K562 (cell line): ENCODE results near the gene LGR6. TPM values are rescaled to one million over a fixed set of nuclear protein-coding genes. Genes with fewer than 3 reads are reported as not detected.
A peak's percentile ranks its signal among the peaks of the same experiment; 100 is the strongest.

ENCODE experiments used
- ATF7 ChIP-seq: fragments of 450-650 bp; IDR thresholded peaks from 2 replicates; pipeline ENCODE4 v1.7.1; 2014; ENCODE audit warnings: mild to moderate bottlenecking, moderate library complexity
- BDP1 ChIP-seq: IDR thresholded peaks from 3 replicates; pipeline ENCODE4 v1.6.1; 2011; ENCODE audit not compliant: insufficient read length, insufficient read depth
- CREB1 ChIP-seq, 2 experiments: sonication (generic) in 1 of 2; formaldehyde crosslinking in 1 of 2; IDR thresholded peaks; 2 replicates each; pipeline versions ENCODE4 v1.6.1 to v1.8.0; 2012 to 2022; ENCODE audit warnings: inconsistent platforms in 1 of 2, mild to moderate bottlenecking in 1 of 2, missing genetic modification reagents in 1 of 2, moderate library complexity in 1 of 2
- CREBBP ChIP-seq: IDR thresholded peaks from one replicate; pipeline ENCODE4 v1.6.1; 2012; ENCODE audit warnings: low read depth, mild to moderate bottlenecking, control low read depth, inconsistent platforms, low read length
- EHMT2 ChIP-seq: fragments of 450-650 bp; IDR thresholded peaks from 2 replicates; pipeline ENCODE4 v1.6.1; 2018; ENCODE audit warnings: antibody characterized with exemption
- ETV6 ChIP-seq, 3 experiments: fragments of 150-350 bp in 1 of 3; sonication (generic) in 1 of 3; formaldehyde crosslinking in 1 of 3; IDR thresholded peaks; 2 replicates each; pipeline versions ENCODE4 v1.6.1 to v1.8.0; 2014 to 2022; ENCODE audit warnings: borderline replicate concordance in 2 of 3, low read depth in 2 of 3, antibody characterized with exemption in 1 of 3, low read length in 1 of 3, mild to moderate bottlenecking in 1 of 3, missing genetic modification reagents in 1 of 3
- KLF10 ChIP-seq: fragments of 250-450 bp; sonication (Bioruptor Pico); IDR thresholded peaks from 2 replicates; pipeline ENCODE4 v1.6.1; 2021; ENCODE audit warnings: matching md5 sums
- MIER1 ChIP-seq: fragments of 450-650 bp; IDR thresholded peaks from 2 replicates; pipeline ENCODE4 v1.6.1; 2016; ENCODE audit warnings: antibody characterized with exemption, mild to moderate bottlenecking, low read depth
- SUPT5H ChIP-seq: fragments of 450-650 bp; IDR thresholded peaks from 2 replicates; pipeline ENCODE4 v1.6.1; 2016
- TCF3 ChIP-seq: sonication (generic); formaldehyde crosslinking; IDR thresholded peaks from 2 replicates; pipeline ENCODE4 v1.4.0; 2020; ENCODE audit warnings: mild to moderate bottlenecking, missing genetic modification reagents
- ZNF232 ChIP-seq: sonication (generic); formaldehyde crosslinking; IDR thresholded peaks from 2 replicates; pipeline ENCODE4 v1.8.0; 2022; ENCODE audit warnings: mild to moderate bottlenecking, missing genetic modification reagents
- ZNF24 ChIP-seq: fragments of 450-650 bp; IDR thresholded peaks from 2 replicates; pipeline ENCODE4 v1.6.1; 2016
- ZNF384 ChIP-seq: IDR thresholded peaks from 2 replicates; pipeline ENCODE4 v1.6.1; 2012; ENCODE audit warnings: low read depth, low read length, improper control_type of control experiment
- ZNF436 ChIP-seq: fragments of 250-450, 450-650 bp; sonication (Bioruptor Pico); formaldehyde crosslinking; IDR thresholded peaks from 2 replicates; pipeline ENCODE4 v1.7.0; 2020; ENCODE audit warnings: mild to moderate bottlenecking
- ZNF444 ChIP-seq: fragments of 250-450 bp; sonication (Bioruptor Pico); IDR thresholded peaks from 2 replicates; pipeline ENCODE4 v1.4.0; 2020; ENCODE audit warnings: mild to moderate bottlenecking, moderate library complexity
- ZNF707 ChIP-seq: fragments of 250-450 bp; sonication (Bioruptor Pico); conservative IDR thresholded peaks from 2 replicates; pipeline ENCODE4 v1.8.0; 2022; ENCODE audit warnings: inconsistent platforms, mild to moderate bottlenecking, moderate library complexity
- ZNF76 ChIP-seq: fragments of 250-450 bp; sonication (Bioruptor Pico); IDR thresholded peaks from 2 replicates; pipeline ENCODE4 v1.4.0; 2020; ENCODE audit warnings: mild to moderate bottlenecking, moderate library complexity, borderline replicate concordance
- polyA plus RNA-seq, 8 experiments: library from polyadenylated mRNA; depleted of rRNA in 4 of 8; stranded (reverse) in 5 of 8; unstranded in 3 of 8; fragments of >200 nt; fragmentation: Nextera tagmentation in 2 of 8; fragmentation: Illumina TruSeq in 1 of 8; extraction: Ambion mirVana in 2 of 8; extraction: Trizol in 1 of 8; gene quantifications; 2 replicates each; pipeline versions ENCODE4 v1.2.1 to v1.2.3, GENCODE V29; 2011 to 2014; ENCODE audit warnings: inconsistent platforms in 1 of 8, missing spikeins in 1 of 8
- total RNA-seq, 7 experiments: library from RNA; depleted of rRNA in 6 of 7; stranded (reverse); fragments of >200 nt in 6 of 7; fragmentation: Illumina TruSeq in 2 of 7; extraction: Trizol in 2 of 7; gene quantifications; 2 replicates each; pipeline versions ENCODE4 v1.2.1 to v1.2.3, GENCODE V29; 2011 to 2021; ENCODE audit warnings: low replicate concordance in 1 of 7
- TF ChIP-seq, protein P1 (sequence below): sonication (generic); formaldehyde crosslinking; IDR thresholded peaks from 2 replicates; pipeline ENCODE4 v1.8.0; 2022; ENCODE audit warnings: missing genetic modification reagents, mild to moderate bottlenecking, borderline replicate concordance
- TF ChIP-seq, protein P2 (sequence below): fragments of 200-400 bp; formaldehyde crosslinking; IDR thresholded peaks from 2 replicates; pipeline ENCODE4 v1.6.1; 2017; ENCODE audit warnings: mild to moderate bottlenecking, low read depth, low read length, moderate library complexity
- TF ChIP-seq, protein P3 (sequence below): fragments of 450-650 bp; formaldehyde crosslinking; IDR thresholded peaks from 2 replicates; pipeline ENCODE4 v1.4.0; 2020; ENCODE audit warnings: mild to moderate bottlenecking, mixed read lengths
- TF ChIP-seq, protein P4 (sequence below): fragments of 450-650 bp; IDR thresholded peaks from 2 replicates; pipeline ENCODE4 v1.6.1; 2016; ENCODE audit warnings: antibody characterized with exemption

The LGR6 gene
- total and polyA plus RNA-seq, 9 of the 15 experiments (the other 6 are each of a cell fraction or from before 2014, with no cell fraction given) = 0.01 to 0.54 (median 0.17) TPM; not detected in 1

DNA sequence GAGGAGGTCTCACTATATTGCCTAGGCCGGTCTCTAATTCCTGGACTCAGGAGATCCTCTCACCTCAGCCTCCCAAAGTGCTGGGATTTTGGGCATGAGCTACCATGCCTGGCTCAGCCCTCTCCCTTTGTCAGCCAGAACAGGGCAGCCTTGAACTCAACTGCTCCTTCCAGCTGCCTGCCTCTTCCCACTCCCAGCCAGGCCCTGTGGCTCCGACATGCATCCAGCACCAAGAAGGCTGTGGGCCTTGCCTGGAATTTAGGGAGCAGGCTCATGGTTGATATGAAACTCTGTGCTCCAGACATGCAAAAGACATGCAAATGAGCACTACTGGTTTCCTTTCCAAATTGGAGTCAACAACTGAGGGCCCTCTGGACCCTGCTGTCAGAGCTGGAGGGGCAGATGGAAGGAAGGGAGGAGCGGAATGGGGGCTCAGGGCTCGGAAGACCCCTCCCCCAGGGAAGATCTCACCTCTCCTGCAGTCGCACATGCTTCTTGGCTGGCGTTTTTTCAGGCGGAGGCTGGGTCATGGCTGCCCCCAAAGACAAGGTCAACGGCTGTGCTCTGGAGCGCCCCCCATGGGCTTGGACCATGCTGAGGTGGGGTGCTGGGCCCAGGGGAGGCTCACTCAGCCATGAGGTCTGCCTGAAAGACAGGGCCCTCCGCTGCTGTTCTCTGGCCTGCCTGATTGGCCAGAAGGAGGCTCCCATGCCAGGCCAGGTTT is 34.6 kb upstream of the LGR6 start (continued):
- TF ChIP-seq, protein P1, sequence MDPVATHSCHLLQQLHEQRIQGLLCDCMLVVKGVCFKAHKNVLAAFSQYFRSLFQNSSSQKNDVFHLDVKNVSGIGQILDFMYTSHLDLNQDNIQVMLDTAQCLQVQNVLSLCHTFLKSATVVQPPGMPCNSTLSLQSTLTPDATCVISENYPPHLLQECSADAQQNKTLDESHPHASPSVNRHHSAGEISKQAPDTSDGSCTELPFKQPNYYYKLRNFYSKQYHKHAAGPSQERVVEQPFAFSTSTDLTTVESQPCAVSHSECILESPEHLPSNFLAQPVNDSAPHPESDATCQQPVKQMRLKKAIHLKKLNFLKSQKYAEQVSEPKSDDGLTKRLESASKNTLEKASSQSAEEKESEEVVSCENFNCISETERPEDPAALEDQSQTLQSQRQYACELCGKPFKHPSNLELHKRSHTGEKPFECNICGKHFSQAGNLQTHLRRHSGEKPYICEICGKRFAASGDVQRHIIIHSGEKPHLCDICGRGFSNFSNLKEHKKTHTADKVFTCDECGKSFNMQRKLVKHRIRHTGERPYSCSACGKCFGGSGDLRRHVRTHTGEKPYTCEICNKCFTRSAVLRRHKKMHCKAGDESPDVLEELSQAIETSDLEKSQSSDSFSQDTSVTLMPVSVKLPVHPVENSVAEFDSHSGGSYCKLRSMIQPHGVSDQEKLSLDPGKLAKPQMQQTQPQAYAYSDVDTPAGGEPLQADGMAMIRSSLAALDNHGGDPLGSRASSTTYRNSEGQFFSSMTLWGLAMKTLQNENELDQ (CRISPR knock-in tag) = no peak
- TF ChIP-seq ZNF24 = no peak
- TF ChIP-seq MIER1 = no peak
- 0 out of 2 replicates have a peak, but pooled peaks have one; percentile 47 for TF ChIP-seq ZNF232 (CRISPR knock-in tag)
- no peak for TF ChIP-seq ZNF707 (CRISPR knock-in tag)
- no peak for TF ChIP-seq CREBBP
- peak; percentile 72; the same call in 1 of the 2 replicates for TF ChIP-seq ZNF384
- no peak for TF ChIP-seq EHMT2
- TF ChIP-seq ZNF76 = no peak
- TF ChIP-seq ETV6 (IDR thresholded peaks at IDR 0.05; ENCODE audit: borderline replicate concordance in 1 of 2, low read depth in 2 of 2, low read length in 1 of 2) = no peak; a peak in 1 of 4 replicates
- TF ChIP-seq ETV6 (CRISPR knock-in tag; IDR thresholded peaks at IDR 0.05; ENCODE audit: borderline replicate concordance) = no peak; the same call in 1 of the 2 replicates
- peak; percentile 71 for TF ChIP-seq ATF7
- TF ChIP-seq, protein P2, sequence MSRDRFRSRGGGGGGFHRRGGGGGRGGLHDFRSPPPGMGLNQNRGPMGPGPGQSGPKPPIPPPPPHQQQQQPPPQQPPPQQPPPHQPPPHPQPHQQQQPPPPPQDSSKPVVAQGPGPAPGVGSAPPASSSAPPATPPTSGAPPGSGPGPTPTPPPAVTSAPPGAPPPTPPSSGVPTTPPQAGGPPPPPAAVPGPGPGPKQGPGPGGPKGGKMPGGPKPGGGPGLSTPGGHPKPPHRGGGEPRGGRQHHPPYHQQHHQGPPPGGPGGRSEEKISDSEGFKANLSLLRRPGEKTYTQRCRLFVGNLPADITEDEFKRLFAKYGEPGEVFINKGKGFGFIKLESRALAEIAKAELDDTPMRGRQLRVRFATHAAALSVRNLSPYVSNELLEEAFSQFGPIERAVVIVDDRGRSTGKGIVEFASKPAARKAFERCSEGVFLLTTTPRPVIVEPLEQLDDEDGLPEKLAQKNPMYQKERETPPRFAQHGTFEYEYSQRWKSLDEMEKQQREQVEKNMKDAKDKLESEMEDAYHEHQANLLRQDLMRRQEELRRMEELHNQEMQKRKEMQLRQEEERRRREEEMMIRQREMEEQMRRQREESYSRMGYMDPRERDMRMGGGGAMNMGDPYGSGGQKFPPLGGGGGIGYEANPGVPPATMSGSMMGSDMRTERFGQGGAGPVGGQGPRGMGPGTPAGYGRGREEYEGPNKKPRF = no peak
- TF ChIP-seq BDP1 = no peak
- no peak for TF ChIP-seq ZNF436 (CRISPR knock-in tag)
- TF ChIP-seq, protein P3, sequence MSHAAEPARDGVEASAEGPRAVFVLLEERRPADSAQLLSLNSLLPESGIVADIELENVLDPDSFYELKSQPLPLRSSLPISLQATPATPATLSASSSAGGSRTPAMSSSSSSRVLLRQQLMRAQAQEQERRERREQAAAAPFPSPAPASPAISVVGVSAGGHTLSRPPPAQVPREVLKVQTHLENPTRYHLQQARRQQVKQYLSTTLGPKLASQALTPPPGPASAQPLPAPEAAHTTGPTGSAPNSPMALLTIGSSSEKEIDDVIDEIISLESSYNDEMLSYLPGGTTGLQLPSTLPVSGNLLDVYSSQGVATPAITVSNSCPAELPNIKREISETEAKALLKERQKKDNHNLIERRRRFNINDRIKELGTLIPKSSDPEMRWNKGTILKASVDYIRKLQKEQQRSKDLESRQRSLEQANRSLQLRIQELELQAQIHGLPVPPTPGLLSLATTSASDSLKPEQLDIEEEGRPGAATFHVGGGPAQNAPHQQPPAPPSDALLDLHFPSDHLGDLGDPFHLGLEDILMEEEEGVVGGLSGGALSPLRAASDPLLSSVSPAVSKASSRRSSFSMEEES (CRISPR knock-in tag) = no peak
- 0 out of 2 replicates have a peak, but pooled peaks have one; percentile 25 for TF ChIP-seq CREB1 (IDR thresholded peaks at IDR 0.05)
- peak; percentile 72; the same call in 1 of the 2 replicates for TF ChIP-seq CREB1 (CRISPR knock-in tag; IDR thresholded peaks at IDR 0.05)
- TF ChIP-seq SUPT5H = no peak
- no peak for TF ChIP-seq ZNF444
- TF ChIP-seq, protein P4, sequence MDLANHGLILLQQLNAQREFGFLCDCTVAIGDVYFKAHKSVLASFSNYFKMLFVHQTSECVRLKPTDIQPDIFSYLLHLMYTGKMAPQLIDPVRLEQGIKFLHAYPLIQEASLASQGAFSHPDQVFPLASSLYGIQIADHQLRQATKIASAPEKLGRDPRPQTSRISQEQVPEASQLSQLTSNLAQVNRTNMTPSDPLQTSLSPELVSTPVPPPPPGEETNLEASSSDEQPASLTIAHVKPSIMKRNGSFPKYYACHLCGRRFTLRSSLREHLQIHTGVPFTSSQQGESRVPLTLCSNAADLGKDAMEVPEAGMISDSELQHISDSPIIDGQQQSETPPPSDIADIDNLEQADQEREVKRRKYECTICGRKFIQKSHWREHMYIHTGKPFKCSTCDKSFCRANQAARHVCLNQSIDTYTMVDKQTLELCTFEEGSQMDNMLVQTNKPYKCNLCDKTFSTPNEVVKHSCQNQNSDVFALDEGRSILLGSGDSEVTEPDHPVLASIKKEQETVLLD = peak; percentile 26; the same call in 1 of the 2 replicates
- TF ChIP-seq TCF3 (CRISPR knock-in tag) = no peak
- TF ChIP-seq KLF10 (CRISPR knock-in tag) = no peak
